HCEC 1CT (cell line): Measurements from ENCODE around the gene ZNF560.
"Not testable (repeated sequence)": the region's sequence is repeated elsewhere in the genome, so short reads cannot be mapped to it uniquely, and the experiment has no call there.

Source experiments
- DNase-seq: peaks from one replicate; pipeline ENCODE4 v3.0.0-alpha.2; 2017

The ZNF560 gene

DNA sequence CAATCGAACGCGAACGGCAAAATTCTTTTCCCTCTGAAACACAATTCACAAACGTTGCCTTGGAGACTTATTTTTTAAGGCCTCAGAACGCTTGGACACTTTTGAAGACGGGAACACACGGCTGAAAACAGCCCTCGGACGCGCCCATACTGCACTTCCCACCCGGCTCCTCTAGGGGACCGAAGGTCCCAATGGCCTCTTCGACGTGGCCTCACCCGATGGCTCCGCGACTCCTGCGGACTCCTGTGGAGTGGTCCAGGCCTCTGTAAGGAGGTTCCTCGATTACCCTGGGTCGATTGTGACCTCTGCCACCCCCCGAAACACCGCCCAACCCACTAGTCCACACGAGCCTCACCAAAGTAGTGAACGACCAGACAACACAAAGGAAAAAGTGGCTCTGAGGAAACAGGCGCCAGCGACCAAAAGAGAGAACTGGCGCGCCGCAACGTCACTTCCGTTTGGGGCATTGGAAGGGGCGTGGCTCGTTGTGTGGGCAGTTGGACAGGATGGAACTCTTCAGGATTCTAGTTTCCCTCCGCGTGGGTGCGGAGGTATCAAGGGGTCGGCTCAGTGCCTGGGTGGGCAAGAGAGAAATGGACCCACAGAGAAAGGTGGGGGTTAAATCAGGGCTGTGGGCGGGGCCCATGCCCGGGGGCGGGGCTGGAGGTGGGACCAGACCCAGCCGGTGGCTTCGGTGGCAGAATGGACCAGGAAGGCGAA is at the start of gene ZNF560:
TSS of gene ZNF560 (minus strand) at position 434 of the 720 bp plus-strand sequence. CDS start 23,303 bp downstream, outside the sequence.
- no peak for DNase-seq

GRCh38 chr19:9547870-9548269 is 49.5 kb upstream of the ZNF560 start:
- DNase-seq = no peak

- not testable (repeated sequence) for DNase-seq
Measured at GRCh38 chr19:9541281-9541680, 42.9 kb upstream of the ZNF560 start.

DNA sequence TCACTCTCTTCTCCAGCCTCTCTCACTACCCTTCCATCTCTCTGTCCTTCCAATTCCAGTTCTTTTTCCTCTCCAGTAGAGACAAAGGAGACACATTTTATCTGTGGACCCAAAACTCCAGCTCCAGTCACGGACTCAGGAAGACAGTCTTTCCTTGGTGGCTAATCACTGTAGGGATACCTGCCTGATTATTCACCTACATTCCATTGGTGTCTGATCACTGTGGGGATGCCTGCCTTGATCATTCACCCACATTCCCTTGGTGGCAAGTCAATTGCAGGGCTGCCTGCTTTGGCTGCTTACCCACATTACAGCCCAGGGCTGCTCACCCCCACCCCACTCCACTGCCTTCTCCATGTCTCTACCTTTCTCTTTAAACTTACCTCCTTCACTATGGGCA is 41.5 kb upstream of the ZNF560 start:
- not testable (repeated sequence) for DNase-seq

DNA sequence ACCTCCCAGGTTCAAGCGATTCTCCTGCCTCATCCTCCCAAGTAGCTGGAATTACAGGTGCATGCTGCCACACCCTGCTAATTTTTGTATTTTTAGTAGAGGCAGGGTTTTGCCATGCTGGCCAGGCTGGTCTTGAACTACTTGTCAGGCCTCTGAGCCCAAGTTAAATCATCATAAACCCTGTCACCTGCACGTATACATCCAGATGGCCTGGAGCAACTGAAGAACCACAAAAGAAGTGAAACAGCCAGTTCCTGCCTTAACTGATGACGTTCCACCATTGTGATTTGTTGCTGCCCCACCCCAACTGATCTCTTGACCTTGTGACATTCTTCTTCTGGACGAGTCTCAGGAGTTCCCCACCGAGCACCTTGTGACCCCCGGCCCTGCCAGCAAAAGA is 40.8 kb upstream of the ZNF560 start:
- not testable (repeated sequence) for DNase-seq

DNA sequence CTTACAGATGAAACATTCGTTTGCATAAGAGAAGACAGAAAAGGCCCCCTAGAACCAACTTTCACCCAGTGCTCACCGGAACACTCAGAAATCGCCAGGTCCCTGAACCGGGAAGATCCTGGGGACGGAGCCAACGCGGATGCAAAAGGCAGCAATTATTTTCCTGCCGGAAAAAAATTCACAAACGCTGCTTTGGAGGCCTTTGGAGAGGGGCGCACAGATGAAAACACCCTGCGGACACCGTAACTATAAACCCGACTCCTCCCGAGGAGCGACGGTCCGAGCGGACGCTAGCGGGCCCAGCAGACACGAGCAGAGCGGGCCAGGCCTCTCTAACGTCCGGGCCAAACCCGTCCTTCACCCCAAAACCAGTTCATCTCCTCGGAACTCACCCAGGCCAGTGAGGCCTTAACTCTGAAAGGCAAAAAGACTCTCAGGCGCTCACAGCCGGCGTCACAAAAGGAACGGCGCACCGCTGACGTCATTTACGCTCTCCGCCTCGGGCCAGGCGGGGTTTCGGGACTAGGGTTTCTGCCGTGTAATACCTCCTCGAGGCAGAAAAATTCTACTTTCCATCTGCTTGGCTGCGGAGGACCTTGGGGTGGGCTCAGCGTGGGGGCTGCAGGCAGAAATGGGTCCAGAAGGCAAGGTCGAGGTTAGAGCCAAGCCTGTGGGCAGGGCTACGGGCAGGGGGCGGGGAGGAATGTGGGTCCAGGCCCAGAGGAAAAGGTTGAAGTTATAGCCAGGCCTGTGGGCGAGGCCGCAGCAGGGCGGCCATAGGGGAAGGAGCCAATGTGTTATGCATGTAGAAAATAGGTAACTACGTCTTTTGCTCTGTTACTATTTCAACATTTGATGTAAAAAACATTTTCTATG is 40.0 kb upstream of the ZNF560 start, which contains the start of gene ZNF426:
TSS of gene ZNF426 (minus strand) at position 463 of the 876 bp plus-strand sequence. CDS start 2,413 bp downstream, outside the sequence.
- DNase-seq = peak; percentile 87

- DNase-seq = peak; percentile 18
Measured at GRCh38 chr19:9535934-9536333, 37.5 kb upstream of the ZNF560 start.

DNA sequence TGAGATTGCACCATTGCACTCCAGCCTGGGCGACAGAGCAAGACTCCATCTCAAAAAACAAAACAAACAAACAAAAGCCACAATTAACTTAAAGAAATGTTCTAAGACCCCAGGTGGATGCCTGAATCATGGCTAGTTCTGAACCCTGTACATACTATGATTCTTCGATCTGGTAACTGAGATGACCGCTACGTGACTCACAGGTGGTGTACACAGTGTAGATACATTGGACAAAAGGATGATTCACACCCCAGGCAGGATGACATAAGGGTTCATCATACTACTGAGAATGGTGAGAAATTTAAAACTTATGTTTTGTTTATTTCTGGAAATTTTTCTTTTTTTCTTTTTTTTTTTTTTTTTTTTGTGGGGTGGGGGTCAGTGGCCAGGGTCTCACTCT is 33.5 kb upstream of the ZNF560 start:
- DNase-seq = peak; percentile 73

DNA sequence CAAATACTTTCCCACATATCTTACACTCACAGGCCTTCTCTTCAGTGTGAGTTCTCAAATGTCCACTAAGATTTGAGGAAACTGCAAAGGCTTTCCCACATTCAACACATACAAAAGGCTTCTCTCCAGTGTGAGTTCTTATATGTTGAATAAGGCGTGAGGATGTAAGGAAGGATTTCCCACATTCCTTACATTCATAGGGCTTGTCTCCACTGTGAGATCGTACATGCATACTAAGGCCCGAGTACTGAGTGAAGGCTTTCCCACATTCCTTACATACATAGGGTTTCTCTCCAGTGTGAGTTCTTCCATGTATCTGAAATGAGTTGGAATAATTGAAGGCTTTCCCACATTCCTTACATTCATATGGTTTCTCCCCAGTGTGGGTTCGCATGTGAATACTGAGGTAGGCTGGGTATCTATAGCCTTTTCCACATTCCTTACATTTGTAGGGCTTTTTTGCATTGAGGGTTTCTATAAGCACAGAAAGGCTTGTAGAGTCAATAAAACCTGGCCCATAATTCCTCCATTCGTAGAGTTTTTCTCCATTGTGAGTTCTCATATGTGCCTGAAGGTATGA is 30.4 kb upstream of the ZNF560 start:
- no peak for DNase-seq

GRCh38 chr19:9523885-9524474 is 25.6 kb upstream of the ZNF560 start:
- no peak for DNase-seq

GRCh38 chr19:9507285-9507684 is 8.9 kb upstream of the ZNF560 start:
- DNase-seq = no peak

- DNase-seq = no peak
Measured at GRCh38 chr19:9500796-9501195, 2.4 kb upstream of the ZNF560 start.

DNA sequence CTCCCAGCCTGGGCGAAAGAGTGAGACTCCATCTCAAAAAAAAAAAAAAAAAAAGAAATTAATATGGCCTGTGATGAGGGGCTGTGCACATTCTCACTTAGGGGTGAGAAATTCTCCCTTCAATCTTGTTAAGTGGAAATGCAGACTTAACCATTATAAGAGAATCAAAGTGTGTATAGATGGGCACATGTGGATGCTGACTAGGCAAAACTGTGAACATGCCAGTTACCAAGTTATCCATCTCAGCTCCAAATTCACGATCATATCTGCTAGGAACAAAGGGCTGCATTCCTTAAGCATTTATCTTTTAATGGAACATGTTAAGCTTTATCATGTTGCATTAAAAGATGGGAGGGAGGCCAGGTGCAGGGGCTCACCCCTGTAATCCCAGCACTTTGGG is 4.3 kb downstream of the ZNF560 start:
- DNase-seq = no peak

DNA sequence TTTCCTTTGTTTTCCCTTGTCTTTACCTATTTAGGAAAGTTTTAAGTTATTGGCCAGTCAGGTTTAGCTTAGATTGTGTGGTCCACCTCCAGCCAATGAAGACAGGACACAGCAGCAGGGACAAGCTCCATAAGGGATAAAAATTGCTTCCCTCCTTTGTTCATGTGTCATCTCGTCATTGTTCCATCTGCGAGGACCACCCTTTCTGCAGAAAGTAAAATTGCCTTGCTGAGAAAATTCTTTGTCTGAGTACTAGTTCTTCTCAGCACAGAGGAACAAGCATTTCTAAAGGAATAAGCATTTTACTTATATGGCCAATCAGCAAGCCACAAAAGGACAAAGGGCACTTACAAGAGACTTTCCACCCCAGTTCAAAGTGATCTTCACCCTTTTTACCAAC is 11.4 kb downstream of the ZNF560 start:
- no peak for DNase-seq

DNA sequence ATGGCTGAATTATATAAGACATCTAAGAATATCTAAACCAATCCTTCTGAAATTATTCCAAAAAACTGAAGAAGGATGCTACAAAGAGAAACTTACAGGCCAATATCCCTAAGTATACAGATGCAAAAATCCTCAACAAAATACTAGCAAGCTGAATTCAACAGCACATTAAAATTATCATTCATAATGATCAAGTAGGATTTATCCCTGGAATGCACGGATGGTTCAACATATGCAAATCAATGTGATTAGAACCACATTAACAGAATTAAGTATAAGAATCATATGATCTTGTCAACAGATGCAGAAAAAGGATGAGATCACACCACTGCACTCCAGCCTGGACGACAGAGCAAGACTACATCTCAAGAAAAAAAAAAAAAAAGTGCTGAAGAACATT is 13.3 kb downstream of the ZNF560 start:
- no peak for DNase-seq

DNA sequence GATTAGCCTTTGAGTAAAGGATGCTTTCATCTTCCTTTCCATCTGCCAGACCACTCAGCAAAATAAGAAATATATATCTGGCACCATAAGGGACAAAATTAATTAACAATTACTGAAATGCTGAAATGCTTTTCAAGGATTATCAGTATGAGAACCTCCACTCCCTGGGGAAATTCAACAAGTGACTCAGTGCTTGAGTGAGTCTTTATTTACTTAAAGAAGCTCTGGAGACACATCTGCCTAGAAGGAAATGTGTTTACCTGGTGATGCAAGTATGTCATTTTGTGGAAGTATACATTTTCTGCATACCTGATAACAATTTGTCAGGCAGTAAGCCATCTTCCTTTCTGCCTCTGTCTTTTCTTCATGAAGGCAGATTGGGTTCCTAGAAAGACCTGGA is 23.4 kb downstream of the ZNF560 start:
- DNase-seq = no peak

DNA sequence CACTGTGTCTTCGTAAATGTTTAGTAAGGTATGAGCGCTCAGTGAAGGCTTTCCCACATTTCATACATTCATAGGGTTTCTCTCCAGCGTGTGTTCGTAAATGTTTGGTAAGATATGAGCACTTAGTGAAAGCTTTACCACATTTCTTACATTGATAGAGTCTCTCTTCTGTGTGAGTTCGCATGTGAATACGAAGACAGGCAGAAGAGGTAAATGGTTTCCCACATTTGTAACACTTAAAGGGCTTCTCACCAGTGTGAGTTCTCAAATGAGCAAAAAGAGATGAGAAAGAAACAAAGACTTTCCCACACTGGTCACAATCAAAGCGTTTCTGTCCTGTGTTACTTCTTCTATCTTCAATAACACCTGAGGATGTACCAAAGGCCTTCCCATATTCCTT is 31.3 kb downstream of the ZNF560 start:
- no peak for DNase-seq

- no peak for DNase-seq
Measured at GRCh38 chr19:9461938-9462337, 36.5 kb downstream of the ZNF560 start.

DNA sequence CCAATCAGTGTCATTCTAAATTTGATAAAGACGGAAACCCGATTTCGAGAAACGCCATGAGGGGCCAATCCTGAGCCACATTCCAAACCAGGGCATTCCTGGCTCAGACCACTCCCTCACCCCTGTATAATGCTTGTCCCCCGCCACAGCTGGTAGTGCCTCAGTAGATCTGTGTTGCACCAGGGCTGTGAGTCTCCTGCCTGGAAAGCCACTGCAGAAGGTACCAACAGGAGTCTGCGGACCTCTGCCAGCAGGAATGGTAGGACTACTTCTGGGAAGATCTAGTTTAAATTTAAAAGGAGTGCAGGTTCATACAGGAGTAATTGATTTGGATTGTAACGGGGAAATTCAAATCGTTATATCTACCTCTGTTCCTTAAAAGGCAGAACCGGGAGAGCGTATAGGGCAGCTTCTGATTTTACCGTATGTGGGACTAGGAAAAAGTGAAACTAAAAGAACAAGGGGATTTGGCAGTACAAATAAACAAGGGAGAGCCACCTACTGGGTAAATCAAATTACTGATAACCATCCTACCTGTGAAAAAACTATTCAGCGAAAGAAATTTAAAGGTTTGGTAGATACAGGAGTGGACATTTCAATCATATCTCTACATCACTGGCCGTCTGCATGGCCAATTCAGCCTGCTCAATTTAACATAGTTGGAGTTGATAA is 42.3 kb downstream of the ZNF560 start:
- DNase-seq = no peak

GRCh38 chr19:9453953-9454352 is 44.5 kb downstream of the ZNF560 start:
- no peak for DNase-seq

DNA sequence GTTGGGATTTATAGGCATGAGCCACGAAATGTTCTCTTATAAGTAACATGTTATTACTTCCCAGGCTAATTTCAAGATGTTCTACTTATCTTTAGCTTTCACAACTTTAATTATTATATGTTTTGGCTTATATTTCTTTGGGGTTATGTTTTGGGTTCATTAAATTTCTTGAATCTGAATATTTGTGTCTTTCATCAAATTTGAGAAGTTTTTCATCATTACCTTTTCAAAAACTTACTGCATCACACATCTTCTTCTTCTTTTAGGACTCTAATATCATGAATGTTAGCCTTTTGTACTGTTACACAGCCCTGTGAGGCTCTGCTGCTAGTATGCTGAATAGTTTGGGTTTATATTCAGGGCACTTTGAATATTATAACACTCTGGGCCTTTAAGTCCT is 53.4 kb downstream of the ZNF560 start:
- DNase-seq = no peak

DNA sequence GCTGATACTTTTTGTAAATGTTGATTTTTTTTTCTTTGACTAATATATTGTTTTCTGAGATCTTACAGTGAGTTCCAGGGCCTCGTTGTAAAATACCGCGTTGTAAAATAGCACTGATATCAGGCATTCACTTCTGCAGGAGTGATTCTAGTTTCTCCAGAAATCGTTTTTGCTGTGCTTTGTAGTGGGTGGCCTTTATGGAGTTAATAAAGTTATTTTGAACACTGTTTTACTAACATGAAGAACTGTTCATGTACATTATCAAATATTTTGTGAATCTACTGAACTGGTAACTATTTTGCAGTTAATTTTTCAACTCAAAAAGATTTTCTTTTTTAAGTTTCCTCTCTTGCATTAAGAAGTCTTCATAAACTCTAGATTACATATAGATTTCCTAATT is 62.1 kb downstream of the ZNF560 start:
- no peak for DNase-seq
